ENCODE results near the gene HMHB1. TPM values are rescaled to one million over a fixed set of nuclear protein-coding genes. Genes with fewer than 3 reads are reported as not detected.
"Not testable (repeated sequence)": the region's sequence is repeated elsewhere in the genome, so short reads cannot be mapped to it uniquely, and the experiment has no call there.

The HMHB1 gene
- total and polyA plus RNA-seq, 8 donors = not detected

DNA sequence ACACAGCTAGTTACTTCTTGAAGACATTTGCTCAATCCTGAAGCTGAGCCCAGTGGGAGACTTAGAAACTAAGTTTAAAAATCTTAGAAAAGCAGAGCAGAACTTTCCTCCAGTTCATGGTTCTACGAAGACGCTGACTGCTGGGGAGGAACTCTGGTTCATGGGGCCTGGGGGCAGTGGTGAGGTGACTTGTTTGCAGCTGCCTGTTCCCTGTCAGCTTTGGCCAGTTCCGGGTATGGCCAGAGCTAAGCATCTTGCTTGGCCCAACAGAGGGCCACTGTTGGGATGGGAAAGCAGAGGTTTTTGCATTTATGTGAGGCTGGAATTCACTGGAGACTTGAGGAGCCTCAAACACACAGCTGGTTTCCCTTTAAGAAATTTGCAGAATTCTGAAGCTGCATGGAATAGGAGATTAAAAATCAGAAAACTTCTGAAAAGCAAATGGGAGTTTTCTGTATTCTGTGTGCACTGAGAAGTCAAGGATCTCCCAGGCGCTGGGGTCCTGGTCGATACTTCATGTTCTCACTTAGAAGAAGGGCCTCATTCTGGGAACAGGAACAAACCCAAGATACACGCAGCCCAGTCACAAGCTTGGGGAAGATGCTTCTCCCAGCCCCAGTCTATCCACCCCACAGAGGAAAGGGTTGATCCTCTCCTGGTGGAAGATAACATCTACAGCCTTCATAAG, 10.6 kb upstream of the HMHB1 start:
- WGBS, 2 donors = 76 to 86% methylated on average over 6 of the region's 6 CpGs
- Histone ChIP-seq H3K9me3 (no peaks in the 10 kb centered on the region), H3K27ac (no peak overlapping the region), H3K4me1 (no peaks in the 10 kb centered on the region), H3K27me3 (no peaks in the 10 kb centered on the region), H3K36me3 (no peaks in the 10 kb centered on the region), H3K4me3 (no peak overlapping the region)
- TF ChIP-seq, protein P1, sequence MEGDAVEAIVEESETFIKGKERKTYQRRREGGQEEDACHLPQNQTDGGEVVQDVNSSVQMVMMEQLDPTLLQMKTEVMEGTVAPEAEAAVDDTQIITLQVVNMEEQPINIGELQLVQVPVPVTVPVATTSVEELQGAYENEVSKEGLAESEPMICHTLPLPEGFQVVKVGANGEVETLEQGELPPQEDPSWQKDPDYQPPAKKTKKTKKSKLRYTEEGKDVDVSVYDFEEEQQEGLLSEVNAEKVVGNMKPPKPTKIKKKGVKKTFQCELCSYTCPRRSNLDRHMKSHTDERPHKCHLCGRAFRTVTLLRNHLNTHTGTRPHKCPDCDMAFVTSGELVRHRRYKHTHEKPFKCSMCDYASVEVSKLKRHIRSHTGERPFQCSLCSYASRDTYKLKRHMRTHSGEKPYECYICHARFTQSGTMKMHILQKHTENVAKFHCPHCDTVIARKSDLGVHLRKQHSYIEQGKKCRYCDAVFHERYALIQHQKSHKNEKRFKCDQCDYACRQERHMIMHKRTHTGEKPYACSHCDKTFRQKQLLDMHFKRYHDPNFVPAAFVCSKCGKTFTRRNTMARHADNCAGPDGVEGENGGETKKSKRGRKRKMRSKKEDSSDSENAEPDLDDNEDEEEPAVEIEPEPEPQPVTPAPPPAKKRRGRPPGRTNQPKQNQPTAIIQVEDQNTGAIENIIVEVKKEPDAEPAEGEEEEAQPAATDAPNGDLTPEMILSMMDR (IDR thresholded peaks at IDR 0.05) = no peak
- no peak for FAIRE-seq
- DNase-seq = no peak
- no peak for ATAC-seq
- intact Hi-C loops (cut with DNase I) = no loop called here

DNA sequence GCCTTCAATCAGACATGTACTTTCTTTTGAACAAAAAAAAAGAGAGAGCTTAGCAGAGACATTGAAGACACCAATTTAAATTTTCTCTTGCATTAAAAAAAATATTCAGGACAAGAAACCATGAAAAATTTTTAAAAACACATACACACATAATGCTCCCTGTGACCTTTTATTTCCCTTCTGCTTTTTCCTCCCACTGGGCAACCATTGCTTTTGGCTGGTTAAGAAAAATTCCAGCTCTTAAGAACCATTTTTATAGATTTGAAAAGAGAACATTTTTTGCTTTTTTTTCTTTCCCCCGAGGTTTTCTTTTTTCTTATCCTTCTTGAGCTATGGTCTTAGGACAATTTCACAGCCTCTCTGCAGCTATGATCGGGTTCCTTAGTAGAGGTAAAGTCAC, 6.1 kb upstream of the HMHB1 start:
- TF ChIP-seq, protein P1 (IDR thresholded peaks at IDR 0.05) = no peak
- no peak for FAIRE-seq
- H3K9me3 ChIP-seq = no peaks in the 10 kb centered on the region
- no peak for DNase-seq
- H3K27ac ChIP-seq = no peak overlapping the region
- intact Hi-C loops (cut with DNase I) = no loop called here
- no peaks in the 10 kb centered on the region for H3K36me3 ChIP-seq
- H3K4me3 ChIP-seq = no peak overlapping the region
- H3K4me1 ChIP-seq = no peaks in the 10 kb centered on the region
- no peak for ATAC-seq
- H3K27me3 ChIP-seq = no peaks in the 10 kb centered on the region
- 73 to 75% methylated on average over 2 of the region's 2 CpGs for WGBS, 2 donors

DNA sequence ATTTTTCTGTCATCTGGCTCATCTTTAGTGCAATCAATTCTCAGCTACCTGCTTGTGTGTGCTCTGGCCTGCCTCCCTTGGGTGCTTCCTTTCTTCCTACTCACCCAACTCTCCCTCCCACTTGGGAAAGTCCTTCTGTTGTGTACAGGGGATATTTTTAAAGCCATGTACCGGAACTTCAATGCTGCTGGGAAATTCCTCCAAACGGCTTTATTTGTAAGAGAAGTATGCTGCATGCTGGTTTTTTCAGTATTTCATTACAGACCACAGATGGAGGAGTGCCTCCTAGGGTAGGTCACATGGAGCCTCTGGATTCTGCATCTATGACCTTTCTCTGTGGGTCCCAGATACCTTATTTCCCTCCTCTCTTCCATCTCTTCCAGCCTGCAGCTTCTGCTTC, 5.4 kb upstream of the HMHB1 start:
- ATAC-seq (peak in 1 of 4 donors; percentile 29), DNase-seq (no peak), FAIRE-seq (no peak)
- no peaks in the 10 kb centered on the region for H3K9me3 ChIP-seq
- WGBS, 2 donors = 56 to 59% methylated on average over 2 of the region's 2 CpGs
- TF ChIP-seq, protein P1 (IDR thresholded peaks at IDR 0.05) = no peak
- no peaks in the 10 kb centered on the region for H3K36me3 ChIP-seq
- no peaks in the 10 kb centered on the region for H3K27me3 ChIP-seq
- H3K27ac ChIP-seq = no peak overlapping the region
- H3K4me1 ChIP-seq = no peaks in the 10 kb centered on the region
- H3K4me3 ChIP-seq = no peak overlapping the region
- intact Hi-C loops (cut with DNase I) = no loop called here

DNA sequence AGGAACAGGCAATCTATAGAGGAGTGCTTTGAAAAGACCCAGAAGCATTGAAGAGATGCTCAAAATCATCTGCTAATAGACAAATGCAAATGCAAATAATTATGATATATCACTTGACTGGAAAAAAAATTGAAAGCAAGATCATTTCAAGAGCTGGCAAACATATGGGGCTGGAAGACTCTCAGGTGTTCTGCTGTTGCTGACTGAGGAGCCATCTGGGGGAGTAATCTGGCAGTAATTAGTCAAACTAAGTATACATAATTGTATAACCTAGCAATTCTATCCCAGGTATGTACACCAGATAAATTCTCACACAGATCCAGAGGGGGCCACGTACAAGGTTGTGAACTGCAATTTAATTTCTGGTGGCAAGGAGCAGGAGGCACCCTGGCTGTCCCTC, 4.6 kb upstream of the HMHB1 start:
- no peaks in the 10 kb centered on the region for H3K27me3 ChIP-seq
- intact Hi-C loops (cut with DNase I) = no loop called here
- 67 to 75% methylated on average over 1 of the region's 1 CpG for WGBS, 2 donors
- H3K4me3 ChIP-seq = no peak overlapping the region
- FAIRE-seq = no peak
- ATAC-seq = no peak
- no peaks in the 10 kb centered on the region for H3K36me3 ChIP-seq
- no peak overlapping the region for H3K27ac ChIP-seq
- no peak for DNase-seq
- H3K4me1 ChIP-seq = no peaks in the 10 kb centered on the region
- H3K9me3 ChIP-seq = no peaks in the 10 kb centered on the region
- TF ChIP-seq, protein P1 (IDR thresholded peaks at IDR 0.05) = no peak

DNA sequence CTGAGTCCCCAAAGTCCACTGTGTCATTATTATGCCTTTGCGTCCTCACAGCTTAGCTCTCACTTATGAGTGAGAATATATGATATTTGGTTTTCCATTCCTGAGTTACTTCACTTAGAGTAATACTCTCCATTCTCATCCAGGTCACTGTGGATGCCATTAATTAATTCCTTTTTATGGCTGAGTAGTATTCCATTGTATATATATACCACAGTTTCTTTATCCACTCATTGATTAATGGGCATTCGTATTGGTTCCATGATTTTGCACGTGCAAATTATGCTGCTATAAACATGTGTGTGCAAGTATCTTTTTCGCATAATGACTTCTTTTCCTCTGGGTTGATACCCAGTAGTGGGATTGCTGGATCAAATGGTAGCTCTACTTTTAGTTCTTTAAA, 4.4 kb downstream of the HMHB1 start:
- H3K9me3 ChIP-seq; FAIRE-seq; H3K4me1 ChIP-seq; ATAC-seq; intact Hi-C loops (cut with DNase I); H3K27me3 ChIP-seq; DNase-seq; H3K36me3 ChIP-seq; H3K27ac ChIP-seq; H3K4me3 ChIP-seq: not testable (repeated sequence)
- 90% methylated on average over 4 of the region's 4 CpGs for WGBS, 2 donors

Data from pancreas (tissue), 10 donors.